Activated gamma-delta T cell treated with Interleukin-2 at 50 U/mL for 16 hours (primary cell): ENCODE measurements around the gene FMN1.

Experiments
- DNase-seq: peaks from one replicate; pipeline ENCODE4 v3.0.0-alpha.2; 2020

Gene FMN1

GRCh38 chr15:32844118-32844711 is 350.3 kb downstream of the FMN1 start:
- no peak for DNase-seq

- no peak for DNase-seq
Observed at GRCh38 chr15:32843219-32843815, 351.2 kb downstream of the FMN1 start.

- DNase-seq: no peak
Observed at GRCh38 chr15:32842081-32842480, 352.4 kb downstream of the FMN1 start.

- DNase-seq: no peak
Observed at GRCh38 chr15:32840507-32841245, 353.8 kb downstream of the FMN1 start.

- no peak for DNase-seq
Observed at GRCh38 chr15:32838820-32839219, 355.7 kb downstream of the FMN1 start.

- DNase-seq: no peak
Observed at GRCh38 chr15:32838338-32838737, 356.2 kb downstream of the FMN1 start.

GRCh38 chr15:32837935-32838334 is 356.6 kb downstream of the FMN1 start:
- no peak for DNase-seq

GRCh38 chr15:32834156-32834555 is 360.4 kb downstream of the FMN1 start:
- DNase-seq: no peak

- no peak for DNase-seq
Observed at GRCh38 chr15:32833379-32833821, 361.1 kb downstream of the FMN1 start.

GRCh38 chr15:32831485-32831884 is 363.0 kb downstream of the FMN1 start:
- DNase-seq: no peak

- DNase-seq: no peak
Observed at GRCh38 chr15:32830241-32830640, 364.3 kb downstream of the FMN1 start.

GRCh38 chr15:32829436-32829835 is 365.1 kb downstream of the FMN1 start:
- no peak for DNase-seq

- no peak for DNase-seq
Observed at GRCh38 chr15:32828507-32829186, 365.9 kb downstream of the FMN1 start.

- no peak for DNase-seq
Observed at GRCh38 chr15:32826685-32827084, 367.8 kb downstream of the FMN1 start.

GRCh38 chr15:32825219-32825618 is 369.3 kb downstream of the FMN1 start:
- no peak for DNase-seq

GRCh38 chr15:32824777-32825176 is 369.7 kb downstream of the FMN1 start:
- DNase-seq: no peak

GRCh38 chr15:32823750-32824149 is 370.8 kb downstream of the FMN1 start:
- DNase-seq: no peak

GRCh38 chr15:32822739-32823138 is 371.8 kb downstream of the FMN1 start:
- DNase-seq: no peak

- DNase-seq: no peak
Observed at GRCh38 chr15:32819448-32819847, 375.1 kb downstream of the FMN1 start.

GRCh38 chr15:32818758-32819447 is 375.6 kb downstream of the FMN1 start:
- DNase-seq: no peak

GRCh38 chr15:32817577-32817976 is 376.9 kb downstream of the FMN1 start:
- no peak for DNase-seq

- DNase-seq: no peak
Observed at GRCh38 chr15:32807331-32807730, 387.2 kb downstream of the FMN1 start.

- DNase-seq: no peak
Observed at GRCh38 chr15:32803631-32804030, 390.9 kb downstream of the FMN1 start.
